ENCODE results near the gene WNK2.
A peak's percentile ranks its signal among the peaks of the same experiment; 100 is the strongest.

Gene WNK2

GRCh38 chr9:93219692-93220091 lies 35.8 kb downstream of the WNK2 start:
- DNase-seq, result no peak

- no peak for DNase-seq
Observed at GRCh38 chr9:93220627-93221026, 36.7 kb downstream of the WNK2 start.

- no peak for DNase-seq
Observed at GRCh38 chr9:93221044-93221443, 37.1 kb downstream of the WNK2 start.

DNA sequence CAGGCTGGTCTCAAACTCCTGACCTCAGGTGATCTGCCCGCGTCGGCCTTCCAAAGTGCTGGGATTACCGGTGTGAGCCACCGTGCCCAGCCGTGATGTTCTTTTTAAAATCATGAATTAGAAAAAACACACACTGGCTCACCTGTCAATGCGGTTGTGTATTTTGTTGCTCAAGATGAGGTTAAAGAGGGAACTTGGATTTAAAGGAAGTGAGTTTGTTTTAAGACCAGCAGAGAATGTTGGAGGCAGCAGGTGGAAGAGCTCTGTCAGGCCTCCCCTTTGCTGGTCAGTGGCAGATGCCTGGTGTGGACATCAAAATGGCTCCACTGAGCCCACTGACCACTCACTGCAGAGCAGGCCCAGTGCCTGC lies 38.9 kb downstream of the WNK2 start:
- no peak for DNase-seq

DNA sequence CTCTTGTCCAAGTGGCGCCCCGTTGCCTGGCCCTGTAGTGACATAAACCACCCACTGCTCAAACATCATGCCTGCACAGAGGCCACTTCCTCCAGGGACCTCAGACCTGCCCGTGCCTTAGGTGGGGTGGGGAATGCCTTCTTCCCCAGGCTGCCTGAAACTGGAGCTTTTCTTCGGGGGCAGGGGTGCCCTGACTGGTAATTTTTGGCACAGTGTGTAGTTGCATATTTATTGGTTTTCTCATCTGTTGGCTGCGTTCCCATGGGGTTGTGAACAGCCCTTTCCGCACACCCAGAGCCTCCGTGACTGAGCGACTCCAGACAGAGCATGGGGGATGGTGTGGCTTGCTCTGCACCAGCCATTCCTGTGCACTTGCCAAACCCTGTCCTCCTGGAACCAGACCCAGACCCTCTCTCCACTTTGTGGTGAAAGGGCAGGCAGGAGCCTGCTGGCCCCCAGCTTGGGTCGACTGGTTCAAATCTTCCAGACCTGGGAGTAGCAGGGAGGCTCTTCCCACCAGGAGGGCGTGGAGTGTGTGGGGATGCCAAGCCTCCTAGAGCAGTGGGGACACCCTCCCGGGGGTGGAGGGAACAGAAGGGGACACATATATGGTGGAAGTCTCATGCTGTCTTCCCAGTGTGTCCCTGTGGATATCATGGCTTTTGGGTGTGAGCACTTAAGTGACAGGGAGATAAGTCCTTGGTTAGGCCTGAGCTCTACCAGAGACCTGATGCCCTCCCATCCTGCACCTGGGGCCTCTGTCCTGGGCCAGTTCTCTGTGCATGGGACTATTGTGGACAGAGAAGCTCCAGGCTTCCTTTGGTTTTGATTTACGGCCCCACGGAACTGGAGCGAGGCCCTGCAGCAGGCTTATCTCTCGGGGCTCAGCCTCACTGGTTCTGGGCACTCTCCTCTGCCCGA lies 39.6 kb downstream of the WNK2 start:
- DNase-seq, result peak; percentile 84

DNA sequence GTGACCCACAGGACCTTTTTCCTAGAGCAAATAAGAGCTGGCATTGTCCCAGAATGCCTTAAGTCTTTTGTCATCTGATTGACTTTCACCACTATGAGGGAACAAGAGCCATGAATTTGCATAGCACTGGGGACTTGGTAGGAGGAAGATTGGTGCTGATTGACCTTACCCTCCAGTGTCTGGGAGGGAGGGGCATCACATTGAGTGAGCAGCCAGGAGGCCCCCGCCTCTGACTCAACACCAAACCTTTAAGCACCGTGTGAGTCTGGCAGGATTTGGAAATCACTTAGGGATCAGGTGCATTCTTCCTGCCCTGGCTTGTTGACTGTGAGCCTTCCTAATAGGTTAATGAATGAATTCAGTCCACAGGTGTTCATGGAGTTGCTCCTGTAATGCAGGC lies 40.7 kb downstream of the WNK2 start:
- DNase-seq, result no peak

DNA sequence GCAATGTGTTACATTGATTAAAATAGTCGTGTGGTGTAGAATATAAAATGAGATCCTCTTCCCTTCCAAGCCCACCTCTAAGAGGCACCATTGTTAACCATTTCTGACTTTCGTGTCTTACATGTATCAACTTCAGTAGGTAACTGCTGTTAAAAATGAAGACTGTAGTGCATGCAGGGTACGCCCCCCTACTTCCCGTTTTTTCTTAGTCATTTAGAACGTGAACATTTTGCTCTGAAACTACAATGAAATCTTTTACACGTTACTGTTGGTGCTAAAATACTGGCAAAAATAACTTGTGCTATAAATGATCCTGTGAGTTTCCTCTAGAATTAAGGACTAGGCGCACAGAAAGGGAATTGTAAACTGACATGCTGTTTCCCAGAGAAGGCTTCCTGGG lies 41.5 kb downstream of the WNK2 start:
- DNase-seq, result no peak

- DNase-seq, result no peak
Observed at GRCh38 chr9:93225892-93226291, 42.0 kb downstream of the WNK2 start.

DNA sequence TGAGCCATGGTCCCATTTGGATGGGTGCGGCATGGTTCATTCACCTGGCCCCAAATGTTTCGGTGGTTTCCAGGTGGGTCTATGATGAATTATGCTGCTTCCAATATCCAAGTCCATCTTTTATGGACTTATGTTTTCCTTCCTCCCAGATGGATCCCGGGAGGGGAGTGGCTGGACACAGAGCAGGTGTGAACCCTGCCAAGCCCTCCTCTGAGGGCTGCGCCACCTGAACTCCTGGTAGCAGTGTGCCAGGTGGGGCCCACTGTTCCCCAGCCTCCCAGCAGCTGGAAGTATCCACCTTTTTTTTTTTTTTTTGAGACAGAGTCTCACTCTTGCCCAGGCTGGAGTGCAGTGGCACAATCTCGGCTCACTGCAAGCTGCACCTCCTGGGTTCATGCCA lies 42.9 kb downstream of the WNK2 start:
- DNase-seq, result no peak

- no peak for DNase-seq
Observed at GRCh38 chr9:93228030-93228429, 44.1 kb downstream of the WNK2 start.

GRCh38 chr9:93228453-93228852 lies 44.5 kb downstream of the WNK2 start:
- no peak for DNase-seq

GRCh38 chr9:93229636-93230035 lies 45.7 kb downstream of the WNK2 start:
- DNase-seq, result no peak

DNA sequence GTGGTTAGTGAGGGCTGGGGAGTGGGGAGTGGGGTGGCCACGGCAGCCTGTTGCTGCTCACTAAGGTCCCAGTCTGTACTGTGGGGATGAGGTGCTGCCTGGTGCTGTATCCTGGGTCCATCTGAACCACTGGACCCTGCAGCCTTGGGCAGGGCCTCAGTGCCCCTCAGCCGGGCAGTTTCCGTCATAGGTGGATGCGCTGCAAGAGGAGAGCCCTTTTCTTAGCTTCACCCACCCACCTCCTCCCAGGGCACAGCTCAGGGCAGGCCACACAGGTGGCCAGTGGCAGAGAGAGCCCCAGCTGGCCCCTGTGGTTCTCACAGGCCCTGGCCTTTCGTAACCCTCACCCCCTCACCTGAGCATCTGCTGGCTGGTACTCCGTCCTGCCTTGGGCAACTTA lies 46.2 kb downstream of the WNK2 start:
- DNase-seq, result no peak

DNA sequence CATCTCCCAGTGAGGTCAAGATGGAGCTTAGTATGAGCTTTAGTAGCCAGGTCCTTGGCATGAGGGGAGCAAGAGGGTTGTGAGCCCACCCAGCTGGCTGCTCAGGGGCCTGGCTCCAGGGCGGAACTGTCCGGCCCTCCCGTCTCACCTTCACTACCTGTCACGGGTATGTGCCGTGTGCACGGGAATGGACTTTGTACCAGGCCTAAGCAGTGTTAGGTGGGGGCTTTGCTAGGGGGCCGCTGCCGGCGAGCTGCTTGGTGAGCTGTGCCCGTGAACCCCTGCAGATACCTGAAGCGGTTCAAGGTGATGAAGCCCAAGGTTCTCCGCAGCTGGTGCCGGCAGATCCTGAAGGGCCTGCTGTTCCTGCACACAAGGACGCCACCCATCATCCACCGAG lies 46.7 kb downstream of the WNK2 start:
- no peak for DNase-seq

- DNase-seq, result no peak
Observed at GRCh38 chr9:93231121-93231694, 47.3 kb downstream of the WNK2 start.

DNA sequence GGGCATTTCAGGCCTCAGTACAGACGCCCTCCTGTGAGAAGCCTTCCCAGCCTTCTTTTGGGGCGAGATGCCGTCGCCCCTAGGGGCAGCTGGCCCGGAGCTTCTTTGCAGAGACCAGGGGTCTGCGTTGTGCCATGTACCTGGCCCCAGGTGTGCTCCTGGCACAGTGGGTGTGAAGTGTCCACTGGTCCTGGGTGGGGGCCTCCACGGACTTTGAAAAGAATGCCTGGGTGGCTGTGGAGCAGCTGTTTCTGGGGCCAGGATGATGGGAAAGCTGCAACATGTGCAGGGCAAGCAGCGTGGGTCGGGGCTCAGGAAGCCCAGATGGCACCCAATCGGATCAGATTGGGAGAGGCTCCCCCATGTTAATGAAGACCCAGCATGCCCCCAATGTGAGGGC lies 47.8 kb downstream of the WNK2 start:
- no peak for DNase-seq

GRCh38 chr9:93232388-93232960 lies 48.5 kb downstream of the WNK2 start:
- no peak for DNase-seq

DNA sequence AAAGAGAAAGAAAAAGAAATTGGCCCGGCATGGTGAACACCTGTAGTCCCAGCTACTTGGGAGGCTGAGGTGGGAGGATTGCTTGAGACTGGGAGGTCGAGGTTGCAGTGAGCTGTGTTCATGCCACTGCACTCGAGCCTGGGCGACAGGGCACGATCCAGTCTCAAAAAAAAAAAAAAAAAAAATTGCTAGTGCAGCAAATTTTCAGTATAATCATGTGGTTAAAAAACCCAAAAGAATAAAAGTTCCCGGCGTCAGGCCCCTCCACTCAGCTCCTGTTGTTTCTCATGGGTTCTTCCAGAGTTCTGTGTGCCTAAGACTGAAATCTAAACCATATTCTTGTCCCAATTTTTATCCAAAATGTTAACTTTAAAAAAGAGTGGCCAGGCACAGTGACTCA lies 49.1 kb downstream of the WNK2 start:
- DNase-seq, result no peak

- DNase-seq, result no peak
Observed at GRCh38 chr9:93234600-93234999, 50.7 kb downstream of the WNK2 start.

DNA sequence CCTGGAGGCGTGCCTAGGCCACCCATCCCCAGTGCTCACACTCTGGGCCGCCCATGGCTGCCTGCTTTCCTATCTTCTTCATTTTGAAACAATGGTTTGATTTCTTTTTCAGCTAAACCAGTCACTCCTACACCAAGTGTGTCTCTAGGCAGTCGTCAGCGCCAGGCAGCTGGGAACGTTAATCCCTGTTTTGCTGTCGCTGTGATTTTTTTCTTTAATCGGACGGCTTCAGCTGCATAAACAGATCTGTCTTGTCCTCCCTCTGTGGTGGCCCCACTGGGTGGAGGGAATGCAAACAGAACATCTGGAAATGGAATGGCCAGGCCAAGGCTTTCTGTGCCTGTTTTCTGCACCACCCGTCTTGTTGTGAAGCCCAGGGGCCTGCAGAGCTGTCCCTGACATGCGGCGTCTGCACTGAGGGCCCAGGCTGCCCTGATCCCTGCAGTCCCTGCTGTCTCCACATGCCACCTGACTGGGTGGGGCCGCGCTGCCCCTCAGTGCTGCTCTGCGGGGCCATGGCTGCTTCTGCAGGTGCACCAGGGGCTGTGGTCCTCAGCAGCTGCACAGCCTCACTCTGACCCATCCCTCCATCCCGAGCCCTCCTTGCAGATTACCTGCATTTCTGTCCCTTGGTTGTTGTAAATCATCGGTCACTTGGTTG lies 51.5 kb downstream of the WNK2 start:
- no peak for DNase-seq

- no peak for DNase-seq
Observed at GRCh38 chr9:93236541-93237206, 52.7 kb downstream of the WNK2 start.

DNA sequence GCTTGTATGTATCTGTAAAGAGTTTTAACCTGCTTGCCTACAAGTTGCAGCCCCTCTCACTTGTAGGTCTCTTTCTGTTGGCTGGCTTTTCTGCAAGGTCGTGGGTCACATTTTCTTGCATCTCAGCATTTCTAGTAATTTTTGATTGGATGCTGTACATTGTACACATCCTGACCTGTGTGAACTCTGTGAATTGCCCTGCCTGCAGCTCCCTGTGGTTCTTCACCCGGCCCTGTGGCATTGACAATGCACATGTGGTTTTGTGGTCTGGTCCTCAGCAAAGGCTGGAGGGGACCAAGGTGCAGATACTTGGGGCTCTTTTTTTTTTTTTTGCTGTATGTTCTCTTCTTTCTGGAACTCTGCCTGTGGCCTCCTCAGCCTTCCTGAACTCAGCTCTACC lies 53.6 kb downstream of the WNK2 start:
- DNase-seq, result no peak
